HEK293 (cell line): ENCODE measurements around the gene SSC4D.
A peak's percentile ranks its signal among the peaks of the same experiment; 100 is the strongest.
"Not testable (repeated sequence)": the region's sequence is repeated elsewhere in the genome, so short reads cannot be mapped to it uniquely, and the experiment has no call there.

Source experiments
- CTCF ChIA-PET: fragments of 350-600 bp; formaldehyde crosslinking; extraction: SDS; loops from one replicate; lab custom pipeline; 2021; ENCODE audit warnings: antibody characterized with exemption; lab: Yijun Ruan, JAX
- POLR2A ChIA-PET: fragments of 300-600 bp; formaldehyde crosslinking; extraction: SDS; loops from one replicate; lab custom pipeline; 2020; ENCODE audit warnings: antibody characterized with exemption, inconsistent platforms; lab: Yijun Ruan, JAX
- H3K27ac ChIP-seq: fragments of 200-500 bp; sonication (Bioruptor generic); 2 replicates; pipeline ENCODE4 v1.5.1; 2014; ENCODE audit warnings: low read depth, low read length, control low read depth, inconsistent platforms; ENCODE audit errors: extremely low read depth
- H3K36me3 ChIP-seq, 2 experiments: fragments of 200-500 bp in 1 of 2; sonication (Bioruptor generic) in 1 of 2; 1 replicate in 1 of 2; 2 replicates in 1 of 2; pipeline ENCODE4 v1.5.1; 2014 to 2017; ENCODE audit warnings: inconsistent platforms in 2 of 2, low read length in 2 of 2; ENCODE audit not compliant: control insufficient read depth in 2 of 2, insufficient read depth in 1 of 2
- H3K4me1 ChIP-seq: fragments of 200-500 bp; sonication (Bioruptor generic); 2 replicates; pipeline ENCODE4 v1.5.1; 2014; ENCODE audit warnings: mild to moderate bottlenecking, low read length, inconsistent platforms; ENCODE audit not compliant: control insufficient read depth, insufficient read depth
- H3K4me3 ChIP-seq: 2 replicates; pipeline ENCODE4 v1.5.1; 2011; ENCODE audit warnings: low read depth, mild to moderate bottlenecking, control low read depth, low read length, moderate library complexity
- H3K9me3 ChIP-seq: fragments of 200-500 bp; sonication (Bioruptor generic); 2 replicates; pipeline ENCODE4 v1.5.1; 2014; ENCODE audit warnings: low read depth, low read length, inconsistent platforms; ENCODE audit not compliant: control insufficient read depth, insufficient read depth
- OSR2 ChIP-seq: fragments of 450-650 bp; formaldehyde crosslinking; IDR thresholded peaks from 2 replicates; pipeline ENCODE4 v1.5.1; 2016; ENCODE audit warnings: missing biosample characterization, missing genetic modification characterization
- OVOL3 ChIP-seq: fragments of 450-650 bp; formaldehyde crosslinking; IDR thresholded peaks from 2 replicates; pipeline ENCODE4 v1.5.1; 2016; ENCODE audit warnings: missing biosample characterization, missing genetic modification characterization
- PRDM1 ChIP-seq: fragments of 450-650 bp; formaldehyde crosslinking; IDR thresholded peaks from 2 replicates; pipeline ENCODE4; 2016; ENCODE audit warnings: missing biosample characterization, missing genetic modification characterization
- SCRT1 ChIP-seq: fragments of 450-650 bp; formaldehyde crosslinking; IDR thresholded peaks from 2 replicates; pipeline ENCODE4 v1.5.1; 2016; ENCODE audit warnings: missing biosample characterization, missing genetic modification characterization, borderline replicate concordance
- SCRT2 ChIP-seq: fragments of 450-650 bp; formaldehyde crosslinking; IDR thresholded peaks from 2 replicates; pipeline ENCODE4 v1.5.1; 2016; ENCODE audit warnings: missing biosample characterization, missing genetic modification characterization
- SP2 ChIP-seq: fragments of 450-650 bp; formaldehyde crosslinking; IDR thresholded peaks from 2 replicates; pipeline ENCODE4 v1.5.1; 2016; ENCODE audit warnings: missing biosample characterization, missing genetic modification characterization
- ZBTB8A ChIP-seq: fragments of 450-650 bp; formaldehyde crosslinking; IDR thresholded peaks from 2 replicates; pipeline ENCODE4 v1.5.1; 2016; ENCODE audit warnings: missing biosample characterization, missing genetic modification characterization
- ZEB2 ChIP-seq: fragments of 450-650 bp; formaldehyde crosslinking; IDR thresholded peaks from 2 replicates; pipeline ENCODE4 v1.5.1; 2016; ENCODE audit warnings: missing biosample characterization, missing genetic modification characterization
- ZNF121 ChIP-seq: fragments of 450-650 bp; formaldehyde crosslinking; IDR thresholded peaks from 2 replicates; pipeline ENCODE4 v1.5.1; 2016; ENCODE audit warnings: missing biosample characterization, missing genetic modification characterization
- ZNF24 ChIP-seq: fragments of 450-650 bp; formaldehyde crosslinking; IDR thresholded peaks from 2 replicates; pipeline ENCODE4 v1.5.1; 2016; ENCODE audit warnings: missing biosample characterization, missing genetic modification characterization
- ZNF311 ChIP-seq: fragments of 450-650 bp; formaldehyde crosslinking; IDR thresholded peaks from 2 replicates; pipeline ENCODE4 v1.5.1; 2017; ENCODE audit warnings: missing biosample characterization, missing genetic modification characterization, borderline replicate concordance
- ZNF341 ChIP-seq: fragments of 450-650 bp; formaldehyde crosslinking; IDR thresholded peaks from 2 replicates; pipeline ENCODE4; 2016; ENCODE audit warnings: low read depth, missing biosample characterization, missing genetic modification characterization
- ZNF366 ChIP-seq: fragments of 450-650 bp; formaldehyde crosslinking; conservative IDR thresholded peaks from 2 replicates; pipeline ENCODE4 v1.5.1; 2016; ENCODE audit warnings: missing biosample characterization, missing genetic modification characterization
- ZNF394 ChIP-seq: fragments of 450-650 bp; formaldehyde crosslinking; IDR thresholded peaks from 2 replicates; pipeline ENCODE4 v1.5.1; 2016; ENCODE audit warnings: missing biosample characterization, missing genetic modification characterization, mild to moderate bottlenecking, moderate library complexity, borderline replicate concordance
- ZNF416 ChIP-seq: fragments of 450-650 bp; formaldehyde crosslinking; IDR thresholded peaks from 2 replicates; pipeline ENCODE4 v1.5.1; 2016; ENCODE audit warnings: missing biosample characterization, missing genetic modification characterization
- ZNF521 ChIP-seq: fragments of 450-650 bp; formaldehyde crosslinking; IDR thresholded peaks from 2 replicates; pipeline ENCODE4 v1.5.1; 2017; ENCODE audit warnings: missing biosample characterization, mild to moderate bottlenecking, missing genetic modification characterization
- ZNF623 ChIP-seq: fragments of 450-650 bp; formaldehyde crosslinking; IDR thresholded peaks from 2 replicates; pipeline ENCODE4 v1.5.1; 2016; ENCODE audit warnings: missing biosample characterization, missing genetic modification characterization
- ZNF677 ChIP-seq: fragments of 450-650 bp; IDR thresholded peaks from 2 replicates; pipeline ENCODE4 v1.5.0; 2018; ENCODE audit warnings: missing biosample characterization, mild to moderate bottlenecking, missing genetic modification characterization, moderate library complexity
- ZNF707 ChIP-seq: fragments of 450-650 bp; formaldehyde crosslinking; IDR thresholded peaks from 2 replicates; pipeline ENCODE4 v1.5.1; 2016; ENCODE audit warnings: missing biosample characterization, missing genetic modification characterization
- ZXDB ChIP-seq: fragments of 450-650 bp; formaldehyde crosslinking; IDR thresholded peaks from 2 replicates; pipeline ENCODE4 v1.5.1; 2016; ENCODE audit warnings: missing biosample characterization, missing genetic modification characterization
- TF ChIP-seq, protein P1 (sequence below): fragments of 450-650 bp; formaldehyde crosslinking; IDR thresholded peaks from 2 replicates; pipeline ENCODE4 v1.5.1; 2016; ENCODE audit warnings: missing biosample characterization, missing genetic modification characterization
- TF ChIP-seq, protein P2 (sequence below): fragments of 450-650 bp; formaldehyde crosslinking; IDR thresholded peaks from 2 replicates; pipeline ENCODE4 v1.5.1; 2017; ENCODE audit warnings: missing biosample characterization, missing genetic modification characterization
- TF ChIP-seq, protein P3 (sequence below): fragments of 450-650 bp; formaldehyde crosslinking; IDR thresholded peaks from 2 replicates; pipeline ENCODE4 v1.5.1; 2016; ENCODE audit warnings: missing biosample characterization, missing genetic modification characterization

Gene SSC4D

DNA sequence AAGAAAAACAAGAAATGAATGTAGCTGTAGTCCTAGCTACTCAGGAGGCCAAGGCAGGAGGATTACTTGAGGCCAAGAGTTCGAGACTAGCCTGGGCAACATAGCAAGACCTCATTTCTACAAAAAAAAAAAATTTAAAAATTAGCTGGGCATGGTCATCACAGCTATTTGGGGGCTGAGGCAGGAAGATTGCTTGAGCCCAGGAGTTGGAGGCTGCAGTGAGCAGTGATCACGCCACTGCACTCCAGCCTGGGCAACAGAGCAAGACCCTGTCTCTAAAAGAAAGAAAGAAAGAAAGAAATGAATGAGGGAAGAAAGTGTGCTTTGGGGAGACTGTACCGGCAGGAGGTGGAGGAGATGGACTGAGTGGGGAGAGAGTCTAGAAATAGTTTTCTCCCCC, 45.7 kb downstream of the SSC4D start:
- not testable (repeated sequence) for H3K9me3 ChIP-seq, H3K4me3 ChIP-seq, H3K27ac ChIP-seq, H3K4me1 ChIP-seq, H3K36me3 ChIP-seq
- peak; percentile 89 for TF ChIP-seq ZNF121
- POLR2A ChIA-PET = interaction anchor here (1.3 kb wide), 2 partner anchors 10 to 13 kb away, joined by 3 to 12 read pairs; no protein-coding TSS in a partner anchor
- CTCF ChIA-PET = interaction anchor here (0.5 kb wide), 1 partner anchor 1513 kb away, joined by 5 read pairs; no protein-coding TSS in a partner anchor

DNA sequence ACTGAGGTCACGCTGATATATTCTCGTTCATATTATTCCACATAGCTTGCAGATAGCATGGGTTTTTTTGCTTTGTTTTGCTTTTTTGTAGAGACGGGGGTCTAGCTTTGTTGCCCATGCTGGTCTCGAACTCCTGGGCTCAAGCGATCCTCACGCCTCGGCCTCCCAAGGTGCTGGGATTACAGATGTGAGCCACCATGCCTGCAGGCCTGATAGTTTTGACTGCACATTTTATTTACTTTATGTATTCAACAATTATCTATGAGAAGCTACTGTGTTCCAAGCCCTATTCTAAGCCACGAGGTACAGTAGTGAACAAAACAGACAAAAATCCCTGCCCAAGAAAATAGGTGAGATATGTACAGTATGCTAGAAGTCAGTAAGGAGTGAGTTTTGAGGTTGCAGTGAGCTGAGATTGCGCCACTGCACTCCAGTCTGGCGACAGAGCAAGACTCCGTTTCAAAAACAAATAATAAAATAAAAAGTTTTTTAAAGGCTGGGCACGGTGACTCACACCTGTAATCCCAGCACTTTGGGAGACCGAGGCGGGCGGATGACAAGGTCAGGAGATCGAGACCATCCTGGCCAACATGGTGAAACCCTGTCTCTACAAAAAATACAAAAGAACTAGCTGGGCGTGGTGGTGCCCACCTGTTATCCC, 49.4 kb downstream of the SSC4D start:
- CTCF ChIA-PET = interaction anchor here (0.6 to 1.4 kb wide), 5 partner anchors 12 to 65 kb away, joined by 3 to 9 read pairs (median 5); partner anchors contain the start of gene ZP3
- no peaks in the 10 kb centered on the region for H3K9me3 ChIP-seq
- POLR2A ChIA-PET = interaction anchor here (0.6 to 1.8 kb wide), 5 partner anchors 8 to 68 kb away, joined by 3 to 6 read pairs (median 4); partner anchors contain the start of gene ZP3
- H3K4me1 ChIP-seq = peaks cover 8% of the 10 kb centered on the region
- H3K27ac ChIP-seq = peak overlapping the region; percentile 85; the same call in 1 of the 2 replicates
- TF ChIP-seq ZXDB (tag by site-specific recombination) (no peak), SCRT2 (tag by site-specific recombination) (no peak), ZNF707 (no peak), ZNF677 (tag by site-specific recombination) (no peak), ZNF416 (tag by site-specific recombination) (no peak), SCRT1 (tag by site-specific recombination) (no peak), OSR2 (tag by site-specific recombination) (no peak), ZNF24 (tag by site-specific recombination) (no peak)
- TF ChIP-seq, protein P1, sequence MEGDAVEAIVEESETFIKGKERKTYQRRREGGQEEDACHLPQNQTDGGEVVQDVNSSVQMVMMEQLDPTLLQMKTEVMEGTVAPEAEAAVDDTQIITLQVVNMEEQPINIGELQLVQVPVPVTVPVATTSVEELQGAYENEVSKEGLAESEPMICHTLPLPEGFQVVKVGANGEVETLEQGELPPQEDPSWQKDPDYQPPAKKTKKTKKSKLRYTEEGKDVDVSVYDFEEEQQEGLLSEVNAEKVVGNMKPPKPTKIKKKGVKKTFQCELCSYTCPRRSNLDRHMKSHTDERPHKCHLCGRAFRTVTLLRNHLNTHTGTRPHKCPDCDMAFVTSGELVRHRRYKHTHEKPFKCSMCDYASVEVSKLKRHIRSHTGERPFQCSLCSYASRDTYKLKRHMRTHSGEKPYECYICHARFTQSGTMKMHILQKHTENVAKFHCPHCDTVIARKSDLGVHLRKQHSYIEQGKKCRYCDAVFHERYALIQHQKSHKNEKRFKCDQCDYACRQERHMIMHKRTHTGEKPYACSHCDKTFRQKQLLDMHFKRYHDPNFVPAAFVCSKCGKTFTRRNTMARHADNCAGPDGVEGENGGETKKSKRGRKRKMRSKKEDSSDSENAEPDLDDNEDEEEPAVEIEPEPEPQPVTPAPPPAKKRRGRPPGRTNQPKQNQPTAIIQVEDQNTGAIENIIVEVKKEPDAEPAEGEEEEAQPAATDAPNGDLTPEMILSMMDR (tag by site-specific recombination) = no peak
- TF ChIP-seq, protein P2, sequence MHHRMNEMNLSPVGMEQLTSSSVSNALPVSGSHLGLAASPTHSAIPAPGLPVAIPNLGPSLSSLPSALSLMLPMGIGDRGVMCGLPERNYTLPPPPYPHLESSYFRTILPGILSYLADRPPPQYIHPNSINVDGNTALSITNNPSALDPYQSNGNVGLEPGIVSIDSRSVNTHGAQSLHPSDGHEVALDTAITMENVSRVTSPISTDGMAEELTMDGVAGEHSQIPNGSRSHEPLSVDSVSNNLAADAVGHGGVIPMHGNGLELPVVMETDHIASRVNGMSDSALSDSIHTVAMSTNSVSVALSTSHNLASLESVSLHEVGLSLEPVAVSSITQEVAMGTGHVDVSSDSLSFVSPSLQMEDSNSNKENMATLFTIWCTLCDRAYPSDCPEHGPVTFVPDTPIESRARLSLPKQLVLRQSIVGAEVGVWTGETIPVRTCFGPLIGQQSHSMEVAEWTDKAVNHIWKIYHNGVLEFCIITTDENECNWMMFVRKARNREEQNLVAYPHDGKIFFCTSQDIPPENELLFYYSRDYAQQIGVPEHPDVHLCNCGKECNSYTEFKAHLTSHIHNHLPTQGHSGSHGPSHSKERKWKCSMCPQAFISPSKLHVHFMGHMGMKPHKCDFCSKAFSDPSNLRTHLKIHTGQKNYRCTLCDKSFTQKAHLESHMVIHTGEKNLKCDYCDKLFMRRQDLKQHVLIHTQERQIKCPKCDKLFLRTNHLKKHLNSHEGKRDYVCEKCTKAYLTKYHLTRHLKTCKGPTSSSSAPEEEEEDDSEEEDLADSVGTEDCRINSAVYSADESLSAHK (tag by site-specific recombination) = no peak
- H3K36me3 ChIP-seq = peaks cover 0 to 19% of the 10 kb centered on the region in 2 experiments; a peak in 2 of 3 replicates
- H3K4me3 ChIP-seq = no peak overlapping the region

DNA sequence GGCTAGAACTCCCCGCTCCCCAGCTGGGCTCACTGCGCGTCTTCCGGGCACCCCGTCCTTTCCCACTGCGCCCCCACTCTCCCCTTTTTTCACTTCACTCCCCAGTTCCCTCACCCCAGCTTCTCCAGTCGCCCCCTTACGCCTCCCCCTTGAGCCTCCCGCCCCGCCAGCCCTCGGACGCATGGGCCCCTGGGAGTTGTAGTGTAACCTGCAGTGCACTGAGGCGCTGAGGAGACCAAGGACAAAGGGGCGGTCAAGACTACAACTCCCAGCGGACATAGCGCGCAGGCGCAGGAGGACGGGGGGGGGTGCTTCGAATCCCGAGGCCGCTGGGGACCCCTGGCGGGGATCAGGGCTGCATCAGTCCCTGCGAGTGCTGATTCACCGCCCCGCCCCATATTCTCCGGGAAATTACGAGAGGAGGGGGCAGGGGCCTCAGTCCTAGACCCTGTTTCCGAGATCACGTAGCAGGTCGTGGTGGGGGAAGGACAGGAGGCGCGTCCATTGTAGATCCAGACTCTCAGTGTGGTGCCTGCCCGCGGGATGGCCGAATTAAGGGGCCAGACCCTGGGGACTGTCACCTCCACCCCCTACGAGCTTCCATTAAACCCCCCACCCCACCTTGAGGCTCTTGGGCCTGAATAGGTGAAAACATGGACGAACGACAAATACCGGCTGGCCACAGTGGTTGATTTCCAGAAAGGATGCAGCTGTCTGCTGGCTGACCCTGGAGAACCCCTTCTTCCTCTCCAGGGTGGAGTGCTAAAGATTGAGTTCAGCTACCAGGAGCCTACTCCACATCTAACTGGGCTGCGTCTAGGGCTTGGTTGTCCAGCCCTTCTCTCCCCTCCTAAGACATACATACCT, 50.2 kb downstream of the SSC4D start:
- Histone ChIP-seq H3K4me3 (peak overlapping the region; percentile 100), H3K4me1 (peaks cover 4% of the 10 kb centered on the region), H3K9me3 (no peaks in the 10 kb centered on the region), H3K27ac (peak overlapping the region; percentile 85), H3K36me3 (peaks cover 0 to 26% of the 10 kb centered on the region in 2 experiments)
- CTCF ChIA-PET = interaction anchor here (0.6 to 1.4 kb wide), 6 partner anchors 11 to 65 kb away, joined by 3 to 5 read pairs (median 3); partner anchors contain the start of gene ZP3
- POLR2A ChIA-PET = interaction anchor here (0.6 to 1.8 kb wide), 22 partner anchors 8 to 389 kb away, joined by 3 to 24 read pairs (median 4); partner anchors contain the start of genes MDH2, STYXL1 and ZP3
- TF ChIP-seq ZNF623 (tag by site-specific recombination) (no peak), SP2 (tag by site-specific recombination) (peak; percentile 76), OVOL3 (tag by site-specific recombination) (no peak), ZNF366 (tag by site-specific recombination) (peak; percentile 75), ZNF311 (tag by site-specific recombination) (no peak), PRDM1 (tag by site-specific recombination) (peak; percentile 74), ZNF521 (no peak), ZEB2 (tag by site-specific recombination) (peak; percentile 64), ZNF341 (tag by site-specific recombination) (peak; percentile 78), ZBTB8A (tag by site-specific recombination) (peak; percentile 72), ZNF394 (tag by site-specific recombination) (peak; percentile 67; the same call in 1 of the 2 replicates), ZXDB (tag by site-specific recombination) (peak; percentile 81)
- TF ChIP-seq, protein P3, sequence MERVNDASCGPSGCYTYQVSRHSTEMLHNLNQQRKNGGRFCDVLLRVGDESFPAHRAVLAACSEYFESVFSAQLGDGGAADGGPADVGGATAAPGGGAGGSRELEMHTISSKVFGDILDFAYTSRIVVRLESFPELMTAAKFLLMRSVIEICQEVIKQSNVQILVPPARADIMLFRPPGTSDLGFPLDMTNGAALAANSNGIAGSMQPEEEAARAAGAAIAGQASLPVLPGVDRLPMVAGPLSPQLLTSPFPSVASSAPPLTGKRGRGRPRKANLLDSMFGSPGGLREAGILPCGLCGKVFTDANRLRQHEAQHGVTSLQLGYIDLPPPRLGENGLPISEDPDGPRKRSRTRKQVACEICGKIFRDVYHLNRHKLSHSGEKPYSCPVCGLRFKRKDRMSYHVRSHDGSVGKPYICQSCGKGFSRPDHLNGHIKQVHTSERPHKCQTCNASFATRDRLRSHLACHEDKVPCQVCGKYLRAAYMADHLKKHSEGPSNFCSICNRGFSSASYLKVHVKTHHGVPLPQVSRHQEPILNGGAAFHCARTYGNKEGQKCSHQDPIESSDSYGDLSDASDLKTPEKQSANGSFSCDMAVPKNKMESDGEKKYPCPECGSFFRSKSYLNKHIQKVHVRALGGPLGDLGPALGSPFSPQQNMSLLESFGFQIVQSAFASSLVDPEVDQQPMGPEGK (tag by site-specific recombination) = peak; percentile 97
